GM19452 (cell line): ENCODE results near the gene CIAO1.
"Not testable (repeated sequence)": the region's sequence is repeated elsewhere in the genome, so short reads cannot be mapped to it uniquely, and the experiment has no call there.

Source experiments
- ATAC-seq: cut with Tn5 transposase; IDR thresholded peaks from one replicate; pipeline ENCODE4 v1.9.1; 2021; ENCODE audit not compliant: unreplicated experiment

The CIAO1 gene

DNA sequence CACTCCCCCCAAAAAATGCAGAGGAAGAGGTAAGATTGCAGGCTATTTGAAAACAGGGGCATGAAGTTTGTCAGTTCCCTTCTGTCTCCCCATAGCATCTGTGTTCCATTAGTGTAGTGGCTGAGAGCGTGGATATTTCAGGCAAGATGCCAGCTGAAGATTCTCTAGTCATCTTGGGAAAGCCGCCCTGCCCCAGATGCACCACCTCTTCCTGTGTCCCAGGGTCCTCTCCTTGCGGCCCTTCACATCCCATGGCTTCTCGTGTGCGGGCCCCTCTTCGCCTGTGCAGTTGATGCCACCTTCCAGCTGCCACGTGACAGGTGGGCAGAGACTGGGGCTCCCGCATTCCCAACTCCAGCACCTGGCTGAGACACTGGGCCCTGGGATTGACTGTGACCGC, 16.4 kb upstream of the CIAO1 start:
- no peak for ATAC-seq

DNA sequence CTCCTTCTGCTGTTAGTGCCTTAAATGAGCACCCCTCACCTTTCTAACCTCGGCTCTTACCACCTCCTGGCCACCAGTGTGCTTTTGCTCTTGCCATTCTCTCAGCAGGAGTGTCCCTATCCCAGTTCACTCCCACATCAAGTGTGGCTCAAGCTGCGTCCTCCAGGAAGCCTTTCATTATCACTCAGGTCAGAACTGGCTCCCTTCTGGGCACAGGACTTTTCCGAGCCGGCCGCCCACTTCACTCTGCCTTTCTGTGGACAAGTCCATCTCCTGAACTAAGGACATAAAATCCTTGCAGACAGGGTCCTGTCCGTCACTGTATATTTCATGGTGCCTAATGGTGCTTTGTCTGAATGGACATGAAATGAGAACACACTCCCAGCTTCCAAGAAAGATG, 15.8 kb upstream of the CIAO1 start:
- ATAC-seq, result no peak

DNA sequence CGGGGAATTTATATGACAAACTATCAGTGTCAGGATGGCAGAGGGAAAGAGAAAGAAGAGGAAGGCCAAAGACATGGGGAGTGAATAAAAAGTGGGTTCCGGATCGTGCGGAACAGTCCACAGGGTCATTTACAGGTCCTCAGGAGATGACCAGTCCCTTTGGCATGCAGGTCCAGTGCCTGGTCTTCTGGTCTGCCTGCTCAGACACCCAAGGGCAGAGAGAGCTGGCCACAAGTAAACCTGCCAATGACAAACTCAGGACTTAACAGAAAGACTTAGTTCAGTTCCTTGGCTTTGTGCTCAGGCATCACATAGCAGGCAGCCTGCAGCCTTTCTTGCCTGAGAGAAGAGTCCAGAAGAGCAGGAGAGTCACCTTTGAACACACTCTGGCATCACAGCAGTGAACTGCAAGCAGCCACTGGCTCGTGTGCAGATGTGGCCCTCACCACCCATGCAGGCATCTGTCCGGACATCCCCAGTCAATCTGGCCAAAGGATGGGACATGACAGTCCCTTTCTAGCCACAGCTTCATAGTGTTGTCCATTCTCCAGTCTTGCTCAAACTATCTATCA, 14.2 kb upstream of the CIAO1 start:
- ATAC-seq, result no peak

DNA sequence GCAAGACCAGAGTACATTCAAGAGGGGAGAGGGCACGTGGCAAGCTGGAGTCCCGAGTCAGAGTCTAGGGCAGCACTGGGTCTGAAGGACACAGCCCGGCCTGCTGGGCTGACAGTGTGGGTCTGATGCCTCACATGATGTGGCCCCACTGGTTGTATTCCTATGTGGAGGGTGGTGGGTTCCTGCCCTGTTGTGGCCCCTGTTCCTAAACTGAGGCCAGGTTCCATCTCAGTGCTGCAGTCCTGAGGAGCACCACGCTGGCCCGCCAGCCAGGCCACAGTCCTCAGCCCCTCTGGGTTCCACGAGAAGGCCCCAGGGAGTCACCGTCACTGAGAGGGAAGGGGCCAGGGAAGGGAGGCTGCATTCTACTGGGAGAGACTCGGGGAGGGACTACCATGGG, 13.5 kb upstream of the CIAO1 start:
- no peak for ATAC-seq

DNA sequence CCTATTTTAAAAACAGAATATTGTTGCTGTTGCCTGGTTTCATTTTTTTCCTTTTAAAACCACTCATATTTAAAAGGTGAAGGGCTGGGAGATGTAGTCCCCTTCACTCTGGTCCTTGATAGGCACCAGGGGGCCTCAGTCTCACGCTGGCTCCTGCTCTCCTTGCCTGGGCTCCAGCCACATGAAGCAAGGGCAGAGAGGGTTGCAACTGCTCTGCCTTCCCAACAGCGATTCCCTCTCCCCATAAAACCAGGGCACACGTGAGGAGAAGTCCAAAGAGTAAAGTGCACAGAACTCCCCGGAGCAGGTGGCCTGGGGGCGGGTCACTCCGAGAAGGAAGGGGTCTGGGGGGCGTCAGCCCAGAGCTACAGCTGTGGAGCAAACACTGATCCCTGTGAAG, 13.0 kb upstream of the CIAO1 start:
- ATAC-seq, result no peak

DNA sequence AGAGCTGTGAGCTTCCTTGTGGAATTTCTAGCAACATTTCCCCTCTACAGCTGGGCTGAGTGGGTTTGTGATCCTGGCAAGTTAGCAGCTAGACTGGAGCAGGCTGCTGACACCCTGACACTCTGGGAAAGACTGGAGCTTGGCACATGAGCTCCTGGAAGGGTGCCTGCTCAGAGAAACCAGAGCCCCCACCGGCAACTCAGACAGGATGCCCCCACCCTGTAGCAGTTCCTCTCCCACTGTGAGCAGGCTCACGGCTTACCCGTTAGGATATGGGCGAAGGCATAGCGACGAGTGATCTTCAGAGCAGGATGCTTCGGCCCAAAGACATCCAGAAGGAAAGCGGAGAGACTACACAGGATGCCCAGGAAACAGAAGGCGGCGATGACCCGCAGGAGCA, 11.5 kb upstream of the CIAO1 start:
- no peak for ATAC-seq

DNA sequence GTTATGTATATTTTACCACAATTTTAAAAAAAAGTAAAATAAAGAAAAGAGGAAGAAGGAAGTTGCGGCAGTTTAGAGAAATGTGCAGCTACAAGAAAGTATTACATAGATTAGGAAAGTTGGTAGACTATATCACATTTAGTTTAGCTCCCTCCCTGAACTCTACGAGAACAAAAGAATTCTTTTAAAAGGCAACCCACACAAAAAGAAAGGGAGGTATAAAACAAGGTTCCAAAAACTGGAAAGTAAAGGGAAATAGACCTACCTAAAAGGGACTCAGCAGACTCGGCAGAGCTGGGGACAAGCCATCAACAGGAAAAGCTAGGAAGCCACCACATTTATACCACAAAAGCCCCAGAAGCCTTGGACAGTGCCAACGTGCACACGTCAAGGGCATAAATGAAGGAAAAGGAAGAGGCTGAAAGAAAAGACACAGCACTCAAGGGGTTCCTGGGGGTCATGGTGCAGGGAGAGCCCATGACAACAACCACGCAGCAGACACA, 9.4 kb upstream of the CIAO1 start:
- no peak for ATAC-seq

DNA sequence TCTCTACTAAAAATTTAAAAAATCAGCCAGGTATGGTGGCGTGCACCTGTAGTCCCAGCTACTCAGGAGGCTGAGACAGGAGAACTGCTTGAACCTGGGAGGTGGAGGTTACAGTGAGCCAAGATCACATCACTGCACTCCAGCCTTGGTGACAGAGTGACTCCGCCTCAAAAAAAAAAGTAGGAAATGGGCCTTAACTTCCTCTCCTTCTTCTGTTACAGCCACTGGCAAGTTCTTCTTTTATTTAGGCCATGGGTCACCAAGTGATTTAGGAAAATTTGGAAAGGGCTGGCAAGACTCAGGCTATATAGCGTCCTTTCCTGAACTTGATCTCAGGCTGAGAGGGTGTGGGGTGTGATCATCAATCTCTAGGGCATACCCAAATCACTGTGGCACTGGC, 8.3 kb upstream of the CIAO1 start:
- not testable (repeated sequence) for ATAC-seq

DNA sequence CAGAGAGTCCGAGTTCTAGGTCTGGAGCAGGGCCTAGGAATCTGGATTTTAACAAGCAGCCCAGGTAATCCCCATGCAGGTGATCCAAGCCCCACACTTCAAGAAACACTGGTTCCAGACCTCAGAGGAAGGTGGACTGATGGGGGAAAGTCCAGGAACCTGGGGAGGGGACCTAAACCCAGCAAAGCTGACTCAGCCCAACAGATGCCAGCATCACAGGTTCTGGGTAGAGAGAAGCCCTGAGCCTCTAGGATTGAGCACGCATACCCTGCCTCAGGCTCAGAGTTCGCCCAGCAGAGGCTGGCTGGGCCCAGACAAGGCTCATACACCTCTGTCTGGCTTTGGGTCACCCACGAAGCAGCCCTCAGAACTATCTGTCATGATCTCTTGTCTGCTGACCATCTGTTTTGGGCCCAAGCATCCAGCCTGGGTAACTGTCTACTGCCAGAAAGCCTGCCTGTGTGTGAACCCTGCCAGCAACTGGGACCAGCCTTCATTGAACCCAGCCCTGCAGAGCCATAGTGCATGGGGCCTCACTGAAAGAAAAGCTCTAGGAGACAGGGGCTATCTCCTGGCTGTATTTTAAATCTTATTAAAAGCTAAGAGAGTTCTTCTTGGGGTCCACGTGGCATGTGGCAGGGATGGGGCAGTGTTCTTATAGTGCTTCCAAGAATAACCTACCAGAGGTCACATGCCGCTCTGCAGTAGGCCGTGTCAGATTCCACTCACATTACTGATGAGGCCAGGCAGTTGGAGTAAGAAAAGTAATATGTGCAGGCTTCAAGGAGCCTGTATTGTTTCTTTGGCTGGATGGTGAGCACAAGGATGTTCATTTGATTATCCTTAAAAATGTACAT, 7.6 kb upstream of the CIAO1 start:
- ATAC-seq, result no peak

DNA sequence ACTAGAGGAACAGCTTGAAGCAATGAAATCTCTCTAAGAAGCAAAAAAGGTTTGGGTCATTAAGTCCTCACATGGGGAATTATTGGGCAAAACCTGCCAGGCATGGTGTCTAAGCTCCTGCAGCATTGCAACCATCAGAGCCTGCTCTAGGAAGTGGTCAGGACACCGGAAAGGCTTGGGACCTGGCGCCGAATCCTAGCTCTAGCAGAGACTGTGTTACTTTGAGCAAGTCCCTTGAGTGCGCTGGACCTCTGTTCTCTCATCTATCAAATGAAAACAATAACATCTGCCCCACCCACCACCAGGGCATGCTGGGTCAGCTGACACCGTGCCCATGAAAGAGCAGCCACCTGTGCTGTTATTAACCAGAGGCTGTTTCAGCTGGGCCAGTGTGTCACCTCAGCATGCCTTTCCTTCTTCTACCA, 6.5 kb upstream of the CIAO1 start:
- no peak for ATAC-seq

DNA sequence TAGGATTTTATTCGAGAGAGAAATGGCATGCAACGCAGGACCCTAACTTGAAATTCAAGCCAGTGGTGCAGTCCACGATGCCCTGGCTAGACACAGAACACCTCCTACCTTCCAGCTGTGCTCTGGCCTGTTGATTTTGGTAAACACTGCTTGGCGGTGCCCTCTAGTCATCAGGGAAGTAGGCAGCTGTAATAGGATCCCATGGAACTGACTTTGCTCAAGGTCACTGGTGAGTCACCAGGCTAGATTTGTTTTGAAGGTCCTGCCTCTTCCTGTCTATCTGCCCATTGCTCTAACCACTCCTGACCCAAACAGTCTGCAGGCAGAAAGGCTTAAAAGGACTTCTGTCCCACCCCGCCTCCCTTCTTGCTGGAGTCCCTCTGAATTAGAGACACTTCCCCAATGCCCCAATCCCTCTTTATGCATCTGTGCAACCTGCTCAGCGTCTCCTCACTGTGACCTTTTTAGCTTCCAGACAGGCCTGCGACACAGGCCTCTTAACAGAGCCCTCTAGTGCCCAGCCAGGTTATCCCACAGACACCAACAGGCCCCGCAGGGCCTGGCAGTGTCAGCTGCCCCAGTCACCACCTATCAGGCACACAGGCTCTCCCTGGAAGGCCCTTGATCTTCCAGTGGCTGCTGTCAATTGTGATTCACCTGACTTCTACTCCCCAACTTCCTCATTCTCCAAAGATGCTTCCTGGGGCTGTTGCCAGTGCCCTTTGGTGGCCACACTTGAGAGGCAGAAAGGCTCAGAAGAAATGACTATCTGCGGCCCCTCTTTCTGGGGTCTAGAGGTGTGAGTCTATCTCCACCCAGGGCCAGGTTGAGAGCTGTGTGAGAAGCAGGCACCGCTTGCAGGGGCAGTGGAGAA, 5.4 kb upstream of the CIAO1 start:
- ATAC-seq, result no peak

DNA sequence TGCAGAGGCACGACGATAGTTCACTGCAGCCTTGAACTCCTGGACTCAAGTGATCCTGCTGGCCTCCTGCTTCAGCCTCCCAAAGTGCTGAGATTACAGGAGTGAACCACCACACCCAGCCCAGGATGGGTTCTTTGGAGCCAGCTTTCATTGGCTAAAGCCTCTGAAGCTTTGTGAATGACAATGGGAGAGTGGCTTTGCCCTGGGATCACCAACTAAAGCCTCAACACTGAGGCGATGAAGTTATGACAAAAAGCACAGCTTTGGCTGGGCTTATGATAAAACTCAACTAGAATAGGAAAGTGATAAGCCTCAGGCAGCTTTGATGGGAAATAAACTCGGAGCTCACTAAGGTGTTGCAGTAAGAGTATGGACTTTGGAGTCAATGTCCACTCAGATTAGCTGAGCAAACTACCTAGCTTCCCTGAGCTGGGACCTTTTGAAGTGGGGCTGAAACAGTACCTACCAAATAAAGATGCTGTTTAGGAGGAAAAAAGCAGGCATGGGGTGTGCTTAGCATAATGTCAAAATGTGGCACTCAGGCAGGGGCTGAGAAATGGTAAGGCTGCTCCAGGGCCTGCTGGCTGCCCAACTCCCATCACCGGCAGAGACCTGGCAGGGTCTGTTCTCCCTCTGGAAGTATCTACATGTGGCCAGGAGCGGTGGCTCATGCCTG, 4.6 kb upstream of the CIAO1 start:
- ATAC-seq, result no peak

DNA sequence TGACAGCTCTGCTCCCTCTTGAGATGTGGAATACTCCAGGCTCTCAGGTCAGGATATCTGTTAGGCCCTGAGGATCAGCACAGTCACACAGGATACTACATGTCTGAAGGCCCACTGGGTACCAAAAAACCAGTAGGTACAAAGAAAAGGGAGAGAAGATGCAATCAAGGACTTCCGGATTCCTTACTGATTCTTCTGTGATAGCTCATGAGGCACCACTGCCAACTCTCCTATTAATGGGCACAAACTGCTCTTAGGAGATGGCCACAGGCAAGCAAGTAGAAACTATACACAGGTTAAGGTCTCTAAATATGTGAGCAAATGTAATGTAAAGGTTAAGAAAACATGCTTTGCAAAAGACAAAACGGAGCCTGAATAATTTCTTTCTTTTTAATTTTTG, 3.7 kb upstream of the CIAO1 start:
- no peak for ATAC-seq

DNA sequence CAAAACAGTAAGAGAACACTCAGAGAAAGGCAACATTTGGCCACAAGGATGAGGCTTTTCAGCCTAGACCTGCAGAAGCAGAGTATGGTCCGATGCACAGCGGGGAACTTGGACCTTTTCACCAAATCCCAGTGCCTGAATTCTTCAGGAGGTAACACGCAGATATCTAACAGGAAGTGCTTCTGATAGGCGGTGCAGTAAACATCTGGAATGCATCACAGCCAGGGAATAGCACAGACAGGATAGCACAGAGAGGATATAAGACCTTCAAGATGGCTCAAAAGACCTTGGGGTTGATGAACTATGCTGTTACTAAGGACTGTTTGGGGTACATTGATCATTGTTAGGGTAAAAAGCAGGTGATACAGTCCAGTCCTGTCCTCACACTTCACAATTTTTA, 1.9 kb upstream of the CIAO1 start:
- ATAC-seq, result no peak

DNA sequence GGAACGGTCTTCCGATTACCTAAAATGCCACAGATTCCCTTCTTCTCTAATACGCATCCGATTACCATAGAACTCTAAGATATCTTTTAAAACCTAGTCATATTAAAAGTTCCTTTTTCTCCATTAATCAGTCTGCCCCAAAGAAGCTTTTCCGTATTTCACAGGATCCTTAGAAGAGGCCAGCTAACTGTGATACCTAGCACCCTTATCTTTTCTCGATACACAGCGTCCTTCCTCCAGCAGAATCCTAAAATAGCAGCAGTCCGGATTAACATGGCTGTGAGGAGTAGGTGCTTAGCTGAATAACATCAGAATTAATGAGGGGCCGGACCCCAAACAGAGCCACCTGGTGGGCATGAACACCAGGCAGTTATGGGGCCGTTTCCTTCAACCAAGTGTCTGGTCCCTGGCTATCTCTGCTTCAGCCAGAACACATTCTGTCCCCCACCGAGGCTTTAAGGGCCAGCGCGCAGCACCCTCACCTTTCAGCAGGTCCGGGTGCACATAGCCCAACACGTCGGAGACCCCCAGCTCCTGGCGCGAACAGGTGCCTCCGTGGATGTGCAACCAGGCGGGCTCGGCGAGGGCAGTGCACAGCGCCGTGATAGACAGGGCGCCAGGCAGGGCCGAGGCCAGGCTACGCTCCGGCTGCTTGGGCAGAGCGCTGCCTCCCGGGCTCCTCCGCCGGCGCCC, 1.2 kb upstream of the CIAO1 start:
- ATAC-seq, result peak; percentile 1

DNA sequence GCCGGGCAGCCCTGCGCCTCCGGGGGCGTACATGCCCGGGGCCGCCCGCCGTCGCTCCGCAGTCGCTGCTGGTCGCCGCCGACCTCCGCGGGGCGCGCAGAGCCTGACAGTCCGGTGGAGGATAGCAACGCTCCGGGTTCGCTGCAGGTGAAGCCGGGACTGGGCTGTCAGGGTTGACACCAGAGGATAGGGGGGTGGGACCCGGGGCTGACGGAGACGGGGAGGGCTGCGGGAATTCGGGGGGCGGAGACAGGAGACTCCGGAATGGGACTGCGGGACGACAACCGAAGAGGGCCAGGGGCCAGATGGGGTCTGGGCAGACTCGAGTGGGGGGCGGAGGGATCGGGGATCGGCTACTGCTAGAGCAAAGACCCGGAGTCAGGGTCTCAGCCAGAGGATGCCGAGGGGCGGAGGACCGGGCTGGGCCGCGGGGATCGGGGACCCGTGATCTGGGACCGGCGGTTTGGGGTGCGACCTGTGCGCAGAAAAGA, 631 bp upstream of the CIAO1 start:
- ATAC-seq, result peak; percentile 16

DNA sequence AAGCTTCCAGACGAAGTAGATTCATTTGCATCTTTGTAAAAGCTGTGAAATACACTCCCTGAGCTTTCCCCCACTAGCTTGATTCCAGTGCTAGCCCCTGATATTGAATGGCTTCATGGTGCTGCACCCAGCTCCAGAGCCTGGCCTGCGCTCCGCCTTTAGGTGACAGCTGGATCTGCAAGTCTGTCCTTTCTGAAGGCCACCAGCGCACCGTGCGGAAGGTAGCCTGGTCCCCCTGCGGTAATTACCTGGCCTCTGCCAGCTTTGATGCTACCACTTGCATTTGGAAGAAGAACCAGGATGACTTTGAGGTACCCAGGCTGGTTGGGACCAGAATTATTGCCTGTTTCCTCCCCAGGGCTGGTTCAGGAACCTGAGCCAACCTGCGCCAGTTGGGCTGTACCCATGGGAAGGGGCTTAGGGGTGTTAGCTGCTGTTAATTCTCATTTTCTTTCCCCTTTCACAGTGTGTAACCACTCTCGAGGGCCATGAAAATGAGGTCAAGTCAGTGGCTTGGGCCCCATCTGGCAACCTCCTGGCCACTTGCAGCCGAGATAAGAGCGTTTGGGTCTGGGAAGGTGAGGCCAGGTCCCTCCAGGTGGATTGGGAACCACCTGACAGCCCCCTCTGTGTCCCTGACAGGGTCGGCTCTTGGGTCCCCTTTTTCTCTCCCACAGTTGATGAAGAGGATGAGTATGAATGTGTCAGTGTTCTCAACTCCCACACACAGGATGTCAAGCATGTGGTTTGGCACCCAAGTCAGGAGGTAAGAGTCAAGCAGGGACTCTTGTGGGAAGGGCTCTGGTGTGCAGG, 1.3 kb downstream of the CIAO1 start:
- ATAC-seq, result no peak

DNA sequence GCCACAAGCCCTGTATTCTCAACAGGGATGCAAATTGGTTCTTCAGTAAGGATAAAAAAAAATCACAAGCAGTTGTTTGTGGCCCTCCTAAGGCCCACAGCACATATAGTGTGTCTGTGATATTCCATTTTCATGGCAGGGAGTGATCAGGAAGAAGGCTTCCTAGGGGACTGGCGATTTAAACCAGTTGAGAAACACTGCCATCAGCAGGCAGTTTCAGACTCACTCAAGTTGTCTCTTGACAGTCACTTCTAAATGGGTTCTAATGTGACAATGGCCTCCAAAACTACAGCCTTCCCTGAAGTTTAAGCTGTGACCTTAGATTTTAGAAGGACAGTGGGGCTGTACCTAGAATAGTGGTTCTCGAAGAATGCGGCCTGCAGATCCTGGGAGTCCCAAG, 6.0 kb downstream of the CIAO1 start:
- ATAC-seq, result no peak

DNA sequence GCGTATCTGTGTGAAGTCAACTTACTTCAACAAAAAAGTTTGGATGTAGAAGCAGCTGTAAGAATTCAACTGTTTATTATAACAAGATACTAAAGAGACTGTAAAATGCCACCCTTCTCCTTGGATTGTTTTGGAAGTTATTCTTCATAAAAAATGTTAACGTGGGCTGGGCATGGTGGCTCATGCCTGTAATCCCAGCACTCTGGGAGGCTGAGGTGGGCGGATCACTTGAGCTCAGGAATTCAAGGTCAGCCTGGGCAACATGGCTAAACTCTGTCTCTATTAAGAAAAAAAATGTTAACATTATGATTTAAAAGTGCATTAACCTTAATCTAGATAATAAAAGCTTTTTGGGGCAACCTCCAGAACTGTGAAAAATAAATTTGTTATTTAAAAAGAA, 7.7 kb downstream of the CIAO1 start:
- no peak for ATAC-seq
